Activated naive CD8-positive, alpha-beta T cell treated with anti-CD3 and anti-CD28 coated beads, Interleukin-2, amount 50 U/mL, for 24 hours (primary cell): ENCODE results near the gene REXO5.

Experiments used
- ATAC-seq: fragments of 150-1000 bp; cut with Tn5 transposase; one replicate; pipeline ENCODE4 v1.10.0; 2021
- DNase-seq: peaks from one replicate; pipeline ENCODE4 v3.0.0; 2021
- H3K27ac Mint-ChIP-seq: one replicate; pipeline ENCODE4 v1.8.0; 2021; ENCODE audit warnings: mild to moderate bottlenecking, mixed read lengths
- H3K27me3 Mint-ChIP-seq: one replicate; pipeline ENCODE4 v1.8.0; 2021; ENCODE audit warnings: mixed read lengths
- H3K36me3 Mint-ChIP-seq: one replicate; pipeline ENCODE4 v1.8.0; 2021; ENCODE audit warnings: low read depth, mixed read lengths
- H3K4me1 Mint-ChIP-seq: one replicate; pipeline ENCODE4 v1.8.0; 2021; ENCODE audit warnings: mixed read lengths
- H3K4me3 Mint-ChIP-seq: one replicate; pipeline ENCODE4 v1.8.0; 2021; ENCODE audit warnings: mild to moderate bottlenecking, moderate library complexity, mixed read lengths
- H3K9me3 Mint-ChIP-seq: one replicate; pipeline ENCODE4 v1.8.0; 2021; ENCODE audit warnings: mixed read lengths

The REXO5 gene

GRCh38 chr16:20818929-20819585 is 12.7 kb downstream of the REXO5 start:
- H3K27ac Mint-ChIP-seq: no peak overlapping the region

DNA sequence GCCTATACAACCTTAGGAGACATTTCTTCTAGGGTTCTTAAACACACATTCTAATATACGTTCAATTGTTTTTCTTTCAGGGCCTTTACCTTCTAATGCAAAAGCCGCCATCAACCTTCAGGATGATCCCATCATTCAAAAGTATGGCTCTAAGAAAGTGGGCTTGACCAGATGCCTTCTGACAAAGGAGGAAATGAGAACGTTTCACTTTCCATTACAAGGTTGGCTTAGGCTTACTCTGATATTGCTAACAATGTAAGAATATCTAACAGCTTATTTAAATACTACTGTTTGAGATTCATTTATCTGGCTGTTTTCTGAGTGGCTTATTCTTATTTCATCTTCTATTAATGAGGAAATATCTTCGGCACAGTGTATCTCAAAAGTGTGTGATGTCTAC is 15.4 kb downstream of the REXO5 start:
- DNase-seq: no peak
- no peak for ATAC-seq
- Mint-ChIP-seq H3K4me3 (no peak overlapping the region), H3K27me3 (no peaks in the 10 kb centered on the region), H3K9me3 (no peaks in the 10 kb centered on the region), H3K27ac (no peak overlapping the region), H3K4me1 (peaks cover 7% of the 10 kb centered on the region), H3K36me3 (peaks cover 16% of the 10 kb centered on the region)

More at GRCh38 chr16:20818929-20819585, 12.7 kb downstream of the REXO5 start:
- Mint-ChIP-seq H3K4me3 (no peak overlapping the region), H3K9me3 (no peaks in the 10 kb centered on the region), H3K36me3 (peaks cover 14% of the 10 kb centered on the region), H3K4me1 (peaks cover 11% of the 10 kb centered on the region), H3K27me3 (no peaks in the 10 kb centered on the region)
- ATAC-seq (no peak), DNase-seq (no peak)

DNA sequence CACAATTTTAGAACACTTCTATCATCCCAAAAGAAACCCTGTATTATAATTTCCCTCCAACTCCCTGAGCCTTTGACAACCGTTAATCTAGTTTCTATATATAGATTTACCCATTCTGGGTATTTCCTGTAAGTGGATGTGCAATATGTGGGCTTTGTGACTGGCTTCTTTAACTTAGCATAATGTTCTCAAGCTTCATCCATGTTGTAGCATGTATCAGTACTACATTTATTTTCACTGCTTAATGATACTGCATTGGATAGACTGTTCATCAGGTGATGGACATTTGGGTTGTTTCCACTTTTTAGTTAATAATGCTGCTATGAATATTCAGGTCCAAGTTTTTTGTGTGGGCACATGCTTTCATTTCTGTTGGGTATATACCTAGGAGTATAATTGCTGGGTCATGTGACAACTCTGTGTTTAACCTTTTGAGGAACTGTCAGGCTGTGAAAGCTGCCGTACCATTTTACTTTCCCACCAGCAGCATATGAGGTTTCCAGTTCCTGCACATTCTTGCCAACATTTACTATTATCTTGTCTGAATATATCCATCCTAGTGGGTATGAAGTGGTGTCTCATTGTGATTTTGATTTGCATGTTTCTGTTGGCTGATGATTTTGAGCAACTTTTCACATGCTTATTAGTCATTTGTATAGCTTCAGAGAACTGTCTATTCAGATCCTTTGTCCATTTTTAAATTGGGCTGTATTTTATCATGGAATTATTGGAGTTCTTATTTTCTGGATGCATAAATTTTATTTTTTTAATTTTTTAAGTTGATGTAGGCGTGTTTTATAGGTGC is 16.4 kb downstream of the REXO5 start:
- no peaks in the 10 kb centered on the region for H3K27me3 Mint-ChIP-seq
- H3K36me3 Mint-ChIP-seq: peaks cover 16% of the 10 kb centered on the region
- H3K27ac Mint-ChIP-seq: no peak overlapping the region
- no peak for ATAC-seq
- no peaks in the 10 kb centered on the region for H3K9me3 Mint-ChIP-seq
- no peak for DNase-seq
- no peak overlapping the region for H3K4me3 Mint-ChIP-seq
- H3K4me1 Mint-ChIP-seq: peaks cover 7% of the 10 kb centered on the region

- Mint-ChIP-seq H3K4me3 (no peak overlapping the region), H3K4me1 (peaks cover 7% of the 10 kb centered on the region), H3K36me3 (peaks cover 16% of the 10 kb centered on the region), H3K27me3 (no peaks in the 10 kb centered on the region), H3K27ac (no peak overlapping the region), H3K9me3 (no peaks in the 10 kb centered on the region)
- no peak for ATAC-seq
- no peak for DNase-seq
These were observed 19.8 kb downstream of the REXO5 start for GRCh38 chr16:20826039-20826566.

GRCh38 chr16:20829536-20829935 is 23.2 kb downstream of the REXO5 start:
- Mint-ChIP-seq H3K4me1 (no peaks in the 10 kb centered on the region), H3K27ac (no peak overlapping the region), H3K36me3 (peaks cover 23% of the 10 kb centered on the region), H3K4me3 (no peak overlapping the region), H3K27me3 (no peaks in the 10 kb centered on the region), H3K9me3 (peaks cover 3% of the 10 kb centered on the region)
- DNase-seq (no peak), ATAC-seq (no peak)

GRCh38 chr16:20830372-20830771 is 24.0 kb downstream of the REXO5 start:
- ATAC-seq (no peak), DNase-seq (no peak)
- no peaks in the 10 kb centered on the region for H3K4me1 Mint-ChIP-seq
- H3K27ac Mint-ChIP-seq: no peak overlapping the region
- no peaks in the 10 kb centered on the region for H3K27me3 Mint-ChIP-seq
- H3K4me3 Mint-ChIP-seq: no peak overlapping the region
- H3K9me3 Mint-ChIP-seq: peaks cover 9% of the 10 kb centered on the region
- peaks cover 31% of the 10 kb centered on the region for H3K36me3 Mint-ChIP-seq

DNA sequence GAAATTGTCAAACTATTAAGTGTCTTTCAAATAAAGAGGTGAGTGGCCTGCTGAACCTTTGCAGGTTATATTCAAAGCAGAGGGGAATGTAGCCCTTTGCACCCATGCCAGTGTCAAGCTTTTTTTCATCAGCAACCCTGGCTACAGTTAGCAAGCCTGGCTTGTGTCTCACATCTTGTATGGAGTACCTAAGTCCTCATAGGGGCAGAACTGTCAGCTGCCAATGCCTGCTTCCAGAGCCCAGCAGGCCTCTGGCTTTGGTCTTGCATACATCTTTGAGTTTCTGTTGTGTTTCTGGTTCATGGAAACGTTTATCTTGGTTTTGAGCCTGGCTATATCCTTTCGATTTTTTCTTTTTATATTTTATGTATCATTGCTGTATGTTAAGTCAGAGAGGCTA is 26.8 kb downstream of the REXO5 start:
- DNase-seq (no peak), ATAC-seq (no peak)
- no peak overlapping the region for H3K27ac Mint-ChIP-seq
- peaks cover 47% of the 10 kb centered on the region for H3K36me3 Mint-ChIP-seq
- H3K4me1 Mint-ChIP-seq: no peaks in the 10 kb centered on the region
- no peak overlapping the region for H3K4me3 Mint-ChIP-seq
- peaks cover 19% of the 10 kb centered on the region for H3K9me3 Mint-ChIP-seq
- no peaks in the 10 kb centered on the region for H3K27me3 Mint-ChIP-seq

DNA sequence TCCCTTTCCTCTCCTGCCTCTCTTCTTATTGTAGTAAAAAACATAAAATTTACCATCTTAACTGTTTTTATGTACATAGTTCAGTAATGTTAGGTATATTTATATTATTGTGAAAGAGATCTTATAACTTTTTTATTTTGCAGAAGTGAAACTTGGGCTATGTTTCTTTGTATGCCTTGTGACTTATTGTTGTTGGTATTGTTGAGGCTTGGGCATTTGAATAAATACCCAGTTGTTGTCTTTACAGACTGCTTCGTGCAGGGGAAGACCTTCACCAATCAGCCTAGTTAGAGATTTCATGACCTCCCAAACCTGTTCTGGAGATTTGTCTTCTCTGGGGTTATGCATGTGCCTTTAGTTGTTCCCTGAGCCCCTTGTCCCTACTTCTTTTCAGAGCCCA is 31.9 kb downstream of the REXO5 start:
- ATAC-seq: no peak
- no peak overlapping the region for H3K4me3 Mint-ChIP-seq
- no peak overlapping the region for H3K27ac Mint-ChIP-seq
- peaks cover 58% of the 10 kb centered on the region for H3K36me3 Mint-ChIP-seq
- no peaks in the 10 kb centered on the region for H3K4me1 Mint-ChIP-seq
- H3K27me3 Mint-ChIP-seq: no peaks in the 10 kb centered on the region
- no peak for DNase-seq
- H3K9me3 Mint-ChIP-seq: peaks cover 19% of the 10 kb centered on the region

DNA sequence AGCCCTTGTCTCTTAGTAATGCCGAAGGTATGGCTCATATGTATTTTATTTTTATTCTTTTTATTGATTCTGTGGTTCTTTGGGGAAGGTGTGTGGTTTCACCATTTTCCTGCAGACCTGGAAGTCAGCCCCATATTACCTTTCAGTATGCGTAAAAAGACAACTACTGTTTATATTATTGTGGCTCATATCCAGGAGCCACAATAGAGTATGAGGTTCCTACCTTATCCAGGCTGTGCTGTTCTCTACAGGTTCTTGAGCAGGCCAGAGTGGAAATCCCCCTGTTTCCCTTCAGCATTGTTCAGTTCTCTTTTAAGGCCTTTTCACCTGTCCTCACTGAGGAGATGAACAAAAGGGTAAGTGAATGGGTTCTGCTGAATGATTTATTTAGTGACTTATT is 33.2 kb downstream of the REXO5 start:
- H3K36me3 Mint-ChIP-seq: peaks cover 47% of the 10 kb centered on the region
- H3K9me3 Mint-ChIP-seq: peaks cover 16% of the 10 kb centered on the region
- H3K27ac Mint-ChIP-seq: no peak overlapping the region
- no peaks in the 10 kb centered on the region for H3K27me3 Mint-ChIP-seq
- H3K4me1 Mint-ChIP-seq: peaks cover 10% of the 10 kb centered on the region
- no peak for ATAC-seq
- no peak overlapping the region for H3K4me3 Mint-ChIP-seq
- no peak for DNase-seq

DNA sequence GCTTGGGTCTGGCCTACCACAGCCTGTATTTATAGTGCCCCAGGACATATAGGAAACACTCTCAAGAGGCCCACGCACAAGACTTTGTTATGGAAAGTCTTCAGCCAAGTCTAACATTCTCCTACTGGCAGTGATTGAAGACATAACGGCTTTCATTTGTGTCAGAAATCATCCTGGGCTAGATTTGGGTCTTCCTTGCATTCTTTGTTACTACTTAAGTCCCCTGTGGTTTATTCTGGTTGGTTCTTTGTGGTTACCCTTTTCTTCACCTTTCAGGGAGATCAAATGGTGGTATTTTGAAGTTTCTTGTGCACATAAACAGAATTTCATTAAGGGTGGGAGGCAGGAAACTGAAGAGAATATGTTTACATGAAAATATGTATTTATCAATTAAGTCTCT is 37.7 kb downstream of the REXO5 start:
- H3K4me3 Mint-ChIP-seq: no peak overlapping the region
- H3K27ac Mint-ChIP-seq: peak overlapping the region; percentile 53
- H3K36me3 Mint-ChIP-seq: peaks cover 17% of the 10 kb centered on the region
- no peaks in the 10 kb centered on the region for H3K27me3 Mint-ChIP-seq
- ATAC-seq: peak; percentile 40
- DNase-seq: no peak
- H3K4me1 Mint-ChIP-seq: peaks cover 20% of the 10 kb centered on the region
- H3K9me3 Mint-ChIP-seq: no peaks in the 10 kb centered on the region

GRCh38 chr16:20844588-20844987 is 38.3 kb downstream of the REXO5 start:
- H3K4me1 Mint-ChIP-seq: peaks cover 20% of the 10 kb centered on the region
- ATAC-seq: peak; percentile 65
- peaks cover 17% of the 10 kb centered on the region for H3K36me3 Mint-ChIP-seq
- H3K27me3 Mint-ChIP-seq: no peaks in the 10 kb centered on the region
- H3K9me3 Mint-ChIP-seq: no peaks in the 10 kb centered on the region
- no peak overlapping the region for H3K4me3 Mint-ChIP-seq
- peak overlapping the region; percentile 53 for H3K27ac Mint-ChIP-seq
- no peak for DNase-seq

GRCh38 chr16:20846030-20846429 is 39.7 kb downstream of the REXO5 start:
- Mint-ChIP-seq H3K9me3 (no peaks in the 10 kb centered on the region), H3K27ac (no peak overlapping the region), H3K36me3 (peaks cover 11% of the 10 kb centered on the region), H3K4me1 (peaks cover 26% of the 10 kb centered on the region), H3K4me3 (no peak overlapping the region), H3K27me3 (no peaks in the 10 kb centered on the region)
- no peak for ATAC-seq
- no peak for DNase-seq

DNA sequence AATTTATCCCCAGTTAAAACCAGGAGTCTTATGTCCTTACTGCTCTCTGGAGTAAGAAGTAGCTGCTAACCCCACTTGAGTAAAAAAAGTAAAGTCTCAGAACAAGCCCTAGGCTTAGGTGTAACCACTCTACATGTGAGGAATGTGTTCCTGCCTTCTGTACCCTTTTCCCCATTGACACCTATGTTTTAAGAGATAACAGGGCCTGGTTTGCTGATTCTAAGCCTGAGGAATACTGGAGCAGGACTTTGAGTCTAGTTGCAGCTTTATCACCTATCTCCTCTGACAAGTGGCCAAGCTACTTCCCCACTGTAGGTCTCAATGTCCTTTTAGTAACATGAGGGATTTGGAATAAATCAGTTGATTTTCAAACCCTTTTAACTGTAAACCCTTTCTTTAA is 40.2 kb downstream of the REXO5 start:
- H3K27me3 Mint-ChIP-seq: no peaks in the 10 kb centered on the region
- H3K4me1 Mint-ChIP-seq: peaks cover 26% of the 10 kb centered on the region
- H3K36me3 Mint-ChIP-seq: peaks cover 11% of the 10 kb centered on the region
- DNase-seq (no peak), ATAC-seq (no peak)
- no peak overlapping the region for H3K27ac Mint-ChIP-seq
- H3K4me3 Mint-ChIP-seq: no peak overlapping the region
- no peaks in the 10 kb centered on the region for H3K9me3 Mint-ChIP-seq

GRCh38 chr16:20847550-20847949 is 41.2 kb downstream of the REXO5 start:
- no peaks in the 10 kb centered on the region for H3K27me3 Mint-ChIP-seq
- H3K4me1 Mint-ChIP-seq: peaks cover 26% of the 10 kb centered on the region
- H3K4me3 Mint-ChIP-seq: no peak overlapping the region
- peaks cover 7% of the 10 kb centered on the region for H3K36me3 Mint-ChIP-seq
- no peak overlapping the region for H3K27ac Mint-ChIP-seq
- no peak for DNase-seq
- no peaks in the 10 kb centered on the region for H3K9me3 Mint-ChIP-seq
- ATAC-seq: no peak
